GM12891 (cell line): Measurements from ENCODE around the gene RPL6. TPM values are rescaled to one million over a fixed set of nuclear protein-coding genes. Genes with fewer than 3 reads are reported as not detected.
"Not testable (repeated sequence)": the region's sequence is repeated elsewhere in the genome, so short reads cannot be mapped to it uniquely, and the experiment has no call there.

Experiments
- DNase-seq: peaks from one replicate; pipeline ENCODE4 v3.0.0; 2011; ENCODE audit warnings: low spot score; ENCODE audit not compliant: insufficient read length
- FAIRE-seq: peaks from 2 replicates; lab custom pipeline; 2011; peaks lifted over from hg19 to GRCh38; lab: Jason Lieb, UNC
- PAX5 ChIP-seq: IDR thresholded peaks from 2 replicates; pipeline ENCODE4 v1.6.1; 2011; ENCODE audit warnings: low read length, moderate library complexity, mild to moderate bottlenecking; ENCODE audit not compliant: insufficient read depth, severe bottlenecking
- POLR2A ChIP-seq: IDR thresholded peaks from 2 replicates; pipeline ENCODE4 v1.6.1; 2011; ENCODE audit warnings: low read depth, low read length, control low read depth
- POLR2AphosphoS5 ChIP-seq: IDR thresholded peaks from 2 replicates; pipeline ENCODE4 v1.6.1; 2011; ENCODE audit warnings: low read depth, low read length, control low read depth
- POU2F2 ChIP-seq: IDR thresholded peaks from 2 replicates; pipeline ENCODE4 v1.6.1; 2011; ENCODE audit warnings: low read depth, mild to moderate bottlenecking, control low read depth, low read length, moderate library complexity
- SPI1 ChIP-seq: IDR thresholded peaks from 2 replicates; pipeline ENCODE4 v1.6.1; 2011; ENCODE audit warnings: low read depth, low read length, control low read depth
- TAF1 ChIP-seq: IDR thresholded peaks from 2 replicates; pipeline ENCODE4 v1.6.1; 2011; ENCODE audit warnings: low read depth, low read length, control low read depth
- polyA plus RNA-seq: library from polyadenylated mRNA; unstranded; fragments of >200 nt; gene quantifications from one replicate; pipeline ENCODE4 v1.2.1, GENCODE V29; 2012; ENCODE audit warnings: low read depth, missing spikeins, inconsistent platforms; ENCODE audit not compliant: missing spikeins

RPL6 gene
- polyA plus RNA-seq: 3,554 TPM

DNA sequence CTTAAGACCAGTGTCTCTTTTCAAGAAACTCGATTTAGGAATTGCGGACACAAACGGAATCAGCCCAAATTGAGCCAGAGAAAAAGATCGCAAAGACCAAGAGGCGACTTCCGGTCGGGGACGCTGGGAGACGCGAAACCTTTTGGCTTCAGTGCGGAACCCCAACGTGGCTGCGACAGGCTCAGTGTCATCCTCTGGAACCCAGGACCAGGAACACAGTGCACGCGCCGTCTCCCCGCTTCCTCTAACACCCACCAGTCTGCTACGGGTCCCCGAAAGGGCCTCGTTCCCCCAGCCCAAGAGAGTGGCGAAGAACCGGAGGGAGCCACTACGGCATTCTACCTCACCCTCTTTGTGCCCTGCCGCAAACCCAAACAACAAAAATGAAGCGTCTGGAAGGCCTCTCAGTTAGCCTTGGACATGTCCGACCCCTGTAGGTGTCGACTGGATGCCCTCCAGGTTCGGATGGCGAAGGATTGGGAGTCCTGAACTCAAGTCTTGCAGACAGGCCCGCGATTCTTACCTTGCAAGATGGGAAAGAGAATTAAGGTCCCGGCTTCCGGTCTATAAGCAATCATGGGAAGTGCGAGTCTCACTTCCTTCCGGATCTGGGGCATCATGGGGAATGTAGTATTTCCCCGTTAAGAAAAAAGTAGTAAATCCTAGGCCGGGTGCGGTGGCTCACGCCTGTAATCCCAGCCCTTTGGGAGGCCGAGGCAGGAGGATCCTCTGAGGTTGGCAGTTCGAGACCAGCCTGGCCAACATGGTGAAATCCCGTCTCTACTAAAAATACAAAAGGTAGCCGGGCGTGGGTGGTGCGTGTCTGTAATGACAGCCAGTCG, at the start of gene RPL6:
TSS of gene RPL6 (minus strand) at position 542 of the 842 bp plus-strand sequence. CDS start 949 bp downstream, outside the sequence.
- TF ChIP-seq POLR2AphosphoS5: peak; percentile 99
- peak; percentile 89; the same call in 1 of the 2 replicates for TF ChIP-seq POU2F2
- peak; percentile 68 for TF ChIP-seq SPI1
- peak; percentile 99 for TF ChIP-seq POLR2A
- no peak for TF ChIP-seq PAX5
- peak; percentile 100 for TF ChIP-seq TAF1
- FAIRE-seq: peak; percentile 45

GRCh38 chr12:112458751-112459150, 49.3 kb upstream of the RPL6 start:
- FAIRE-seq (no peak), DNase-seq (no peak)
- TF ChIP-seq POLR2A: no peak
- TF ChIP-seq TAF1: no peak
- TF ChIP-seq SPI1: no peak
- TF ChIP-seq PAX5: no peak
- TF ChIP-seq POU2F2: no peak
- no peak for TF ChIP-seq POLR2AphosphoS5

More for the DNA sequence above, at the start of gene RPL6:
- DNase-seq: peak; percentile 66

GRCh38 chr12:112458330-112458729, 48.9 kb upstream of the RPL6 start:
- DNase-seq (no peak), FAIRE-seq (no peak)
- no peak for TF ChIP-seq SPI1
- no peak for TF ChIP-seq POLR2A
- TF ChIP-seq TAF1: no peak
- no peak for TF ChIP-seq PAX5
- TF ChIP-seq POU2F2: no peak
- TF ChIP-seq POLR2AphosphoS5: no peak

- not testable (repeated sequence) for FAIRE-seq, DNase-seq
These were observed 47.7 kb upstream of the RPL6 start for GRCh38 chr12:112457142-112457541.

GRCh38 chr12:112456029-112456428, 46.6 kb upstream of the RPL6 start:
- no peak for DNase-seq
- no peak for FAIRE-seq
- TF ChIP-seq POLR2A: no peak
- TF ChIP-seq POLR2AphosphoS5: no peak
- TF ChIP-seq SPI1: no peak
- TF ChIP-seq POU2F2: no peak
- TF ChIP-seq TAF1: no peak
- no peak for TF ChIP-seq PAX5

GRCh38 chr12:112450725-112451124, 41.3 kb upstream of the RPL6 start:
- FAIRE-seq (peak; percentile 41), DNase-seq (no peak)
- TF ChIP-seq POLR2AphosphoS5 (no peak), PAX5 (no peak), POU2F2 (no peak)

- not testable (repeated sequence) for DNase-seq, FAIRE-seq
These were observed 38.8 kb upstream of the RPL6 start for GRCh38 chr12:112448165-112448564.

- TF ChIP-seq POU2F2 (no peak), PAX5 (no peak), TAF1 (no peak), POLR2AphosphoS5 (no peak), SPI1 (no peak), POLR2A (no peak)
- FAIRE-seq (no peak), DNase-seq (no peak)
These were observed 37.7 kb upstream of the RPL6 start for GRCh38 chr12:112447106-112447505.

DNA sequence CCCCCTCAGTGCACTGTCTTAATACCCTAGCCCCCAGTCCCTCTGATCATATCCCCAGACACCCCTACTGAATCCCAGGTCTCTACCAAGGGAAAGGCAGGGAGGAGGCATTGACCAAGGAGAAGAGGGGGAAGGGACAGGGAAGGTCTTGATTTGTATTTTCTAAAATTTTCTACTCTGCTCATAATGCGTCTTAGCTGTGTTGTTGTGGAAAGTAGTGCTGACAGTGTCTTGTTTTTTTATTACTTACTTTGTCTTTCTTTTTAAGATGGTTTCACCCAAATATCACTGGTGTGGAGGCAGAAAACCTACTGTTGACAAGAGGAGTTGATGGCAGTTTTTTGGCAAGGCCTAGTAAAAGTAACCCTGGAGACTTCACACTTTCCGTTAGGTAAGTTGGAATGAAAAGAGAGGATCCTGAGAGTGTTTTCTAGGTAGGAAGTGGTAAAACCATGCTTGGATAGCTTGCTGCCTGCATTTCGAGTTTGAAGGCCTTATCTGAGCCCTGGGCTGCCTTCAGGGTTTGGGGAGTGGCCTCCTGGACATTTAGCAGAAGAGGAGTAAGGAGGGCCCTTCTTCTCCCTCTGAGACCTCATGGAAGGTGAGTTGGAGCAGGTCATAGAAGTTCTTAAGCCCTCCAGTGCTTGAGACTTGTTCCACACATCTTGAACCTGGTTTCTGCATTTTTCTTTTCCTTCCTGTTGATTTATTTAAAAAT, 36.8 kb upstream of the RPL6 start:
- DNase-seq: no peak
- FAIRE-seq: no peak

DNA sequence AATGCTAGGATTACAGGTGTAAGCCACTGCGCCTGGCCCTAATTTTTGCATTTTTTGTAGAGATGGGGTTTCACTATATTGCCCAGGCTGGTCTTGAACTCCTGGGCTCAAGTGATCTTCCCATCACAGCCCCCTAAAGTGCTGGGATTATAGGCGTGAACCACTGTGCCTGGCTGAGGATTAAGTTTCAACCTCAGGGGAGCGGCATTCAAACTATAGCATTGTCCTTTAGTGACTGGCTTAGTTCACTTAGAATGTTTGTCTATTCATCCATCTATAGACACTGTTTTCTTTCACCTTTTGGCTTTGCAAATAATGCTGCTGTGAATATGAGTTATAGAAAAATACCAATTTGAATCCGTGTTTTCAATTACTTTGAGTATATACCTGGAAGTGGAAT, 34.5 kb upstream of the RPL6 start:
- no peak for TF ChIP-seq TAF1
- no peak for TF ChIP-seq SPI1
- TF ChIP-seq POLR2AphosphoS5: no peak
- no peak for TF ChIP-seq PAX5
- no peak for TF ChIP-seq POLR2A
- no peak for TF ChIP-seq POU2F2
- no peak for FAIRE-seq

More for the DNA sequence above, 36.8 kb upstream of the RPL6 start:
- no peak for TF ChIP-seq SPI1
- no peak for TF ChIP-seq TAF1
- TF ChIP-seq POLR2AphosphoS5: no peak
- TF ChIP-seq POLR2A: no peak
- TF ChIP-seq PAX5: no peak
- no peak for TF ChIP-seq POU2F2

DNA sequence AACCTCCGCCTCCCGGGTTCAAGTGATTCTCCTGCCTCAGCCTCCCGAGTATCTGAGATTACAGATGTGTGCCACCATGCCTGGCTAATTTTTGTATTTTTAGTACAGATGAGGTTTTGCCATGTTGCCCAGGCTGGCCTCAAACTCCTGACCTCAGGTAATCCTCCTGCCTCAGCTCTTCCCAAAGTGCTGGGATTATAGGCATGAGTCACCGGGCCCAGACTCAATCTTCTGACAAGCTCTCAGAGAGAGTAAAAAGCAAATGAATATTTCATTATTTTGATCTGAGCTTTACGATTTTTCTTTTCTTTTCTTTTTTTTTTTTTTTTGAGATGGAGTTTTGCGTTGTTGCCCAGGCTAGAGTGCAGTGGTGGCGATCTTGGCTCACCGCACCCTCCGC, 31.2 kb upstream of the RPL6 start:
- DNase-seq, FAIRE-seq: not testable (repeated sequence)

More for the DNA sequence above, 34.5 kb upstream of the RPL6 start:
- DNase-seq: no peak
